Heart left ventricle (tissue), 13 donors: ENCODE measurements around the gene TFAP2C.

Source experiments
- CTCF ChIP-seq, 12 donors: fragments of 200-600 bp; sonication (generic) in 4 of 12; IDR thresholded peaks; one replicate each; pipeline versions ENCODE4 v1.5.0 to v1.8.0; 2018 to 2022; ENCODE audit warnings: antibody characterized with exemption in 12 of 12, mild to moderate bottlenecking in 5 of 12
- POLR2A ChIP-seq, 2 donors: fragments of 450-650 bp; IDR thresholded peaks; one replicate each; pipeline ENCODE4 v1.6.1; 2017; ENCODE audit warnings: antibody characterized with exemption in 2 of 2, mild to moderate bottlenecking in 2 of 2, moderate library complexity in 2 of 2
- donor health status: ischemic (EF 13 %, LVEDD 7.1; RV severe dilation, severe dysfunction).
- donor health status: DM: no; HTN: yes; CAD: no.
- donor health status: DM: no; HTN: no; CAD: no.
- donor health status: ischemic (EF 25% LVEDD 6.9; RV normal size, moderate dysfunction).
- donor health status: ischemic (EF 25% LVEDD 5.7; RV mildly dilated, moderate dysfunction).
- donor health status: ischemic (EF 35%, LVEDD 5.7; RV mildly dilated, moderate dysfunction).
- donor health status: nonischemic (EF 11% LVEDD 7.7; RV severe dilation, severe dysfunction).
- donor health status: DM: yes; HTN: yes; CAD: no.
- donor health status: PGD.
- donor health status: ischemic (EF 29% LVEDD 5.4; RV normal size, mild dysfunction).
- donor health status: nonischemic (EF 23%, LVEDD 6.1; RV moderate dilation, normal function).

GRCh38 chr20:56663660-56664059 lies 34.6 kb downstream of the TFAP2C start:
- TF ChIP-seq CTCF (IDR thresholded peaks at IDR 0.05) (no peak), POLR2A (IDR thresholded peaks at IDR 0.05) (no peak)
